ENCODE results near the gene SGPP1.

DNA sequence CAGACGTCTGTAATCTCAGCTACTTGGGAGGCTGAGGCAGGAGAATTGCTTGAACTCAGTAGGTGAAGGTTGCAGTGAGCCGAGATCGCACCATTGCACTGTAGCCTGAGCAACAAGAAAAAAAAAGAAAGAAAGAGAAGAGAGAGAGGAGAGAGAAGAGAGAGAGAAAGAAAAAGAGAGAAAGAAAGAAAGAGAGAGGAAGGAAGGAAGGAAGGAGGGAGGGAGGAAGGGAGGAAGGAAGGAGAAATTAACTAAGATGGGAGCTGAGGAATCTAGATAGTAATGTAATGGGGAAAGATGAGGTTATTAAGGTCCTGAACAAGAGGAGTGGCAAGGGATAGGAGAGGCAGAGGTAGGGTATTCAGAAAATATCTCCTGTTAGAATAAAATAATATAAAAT lies 17.4 kb upstream of the SGPP1 start:
- TF ChIP-seq POLR2A (IDR thresholded peaks at IDR 0.05): no peak
- no peak for TF ChIP-seq CTCF (IDR thresholded peaks at IDR 0.05)

Data from lower leg skin (tissue), 3 donors.